ENCODE results near the gene CRADD.

- TF ChIP-seq, protein P1, sequence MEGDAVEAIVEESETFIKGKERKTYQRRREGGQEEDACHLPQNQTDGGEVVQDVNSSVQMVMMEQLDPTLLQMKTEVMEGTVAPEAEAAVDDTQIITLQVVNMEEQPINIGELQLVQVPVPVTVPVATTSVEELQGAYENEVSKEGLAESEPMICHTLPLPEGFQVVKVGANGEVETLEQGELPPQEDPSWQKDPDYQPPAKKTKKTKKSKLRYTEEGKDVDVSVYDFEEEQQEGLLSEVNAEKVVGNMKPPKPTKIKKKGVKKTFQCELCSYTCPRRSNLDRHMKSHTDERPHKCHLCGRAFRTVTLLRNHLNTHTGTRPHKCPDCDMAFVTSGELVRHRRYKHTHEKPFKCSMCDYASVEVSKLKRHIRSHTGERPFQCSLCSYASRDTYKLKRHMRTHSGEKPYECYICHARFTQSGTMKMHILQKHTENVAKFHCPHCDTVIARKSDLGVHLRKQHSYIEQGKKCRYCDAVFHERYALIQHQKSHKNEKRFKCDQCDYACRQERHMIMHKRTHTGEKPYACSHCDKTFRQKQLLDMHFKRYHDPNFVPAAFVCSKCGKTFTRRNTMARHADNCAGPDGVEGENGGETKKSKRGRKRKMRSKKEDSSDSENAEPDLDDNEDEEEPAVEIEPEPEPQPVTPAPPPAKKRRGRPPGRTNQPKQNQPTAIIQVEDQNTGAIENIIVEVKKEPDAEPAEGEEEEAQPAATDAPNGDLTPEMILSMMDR (IDR thresholded peaks at IDR 0.05): no peak
- no peak for TF ChIP-seq POLR2A (IDR thresholded peaks at IDR 0.05)
Measured at GRCh38 chr12:93720559-93720958, 43.4 kb downstream of the CRADD start.
